Osteocyte (in vitro differentiated cells): ENCODE measurements around the gene DUSP28. TPM values are rescaled to one million over a fixed set of nuclear protein-coding genes. Genes with fewer than 3 reads are reported as not detected.

ENCODE experiments used
- DNase-seq: peaks from one replicate; pipeline ENCODE4 v3.0.0; 2021; ENCODE audit warnings: mixed read lengths; ENCODE audit not compliant: unreplicated experiment; ENCODE audit errors: extremely low spot score
- H3K27ac Mint-ChIP-seq: one replicate; pipeline ENCODE4 v1.8.0; 2021; ENCODE audit warnings: mild to moderate bottlenecking, mixed read lengths; ENCODE audit not compliant: unreplicated experiment
- H3K27me3 Mint-ChIP-seq: one replicate; pipeline ENCODE4 v1.8.0; 2021; ENCODE audit warnings: mixed read lengths; ENCODE audit not compliant: unreplicated experiment
- H3K36me3 Mint-ChIP-seq: one replicate; pipeline ENCODE4 v1.8.0; 2021; ENCODE audit warnings: mixed read lengths; ENCODE audit not compliant: unreplicated experiment
- H3K4me1 Mint-ChIP-seq: one replicate; pipeline ENCODE4 v1.8.0; 2021; ENCODE audit warnings: mixed read lengths; ENCODE audit not compliant: unreplicated experiment
- H3K4me3 Mint-ChIP-seq: one replicate; pipeline ENCODE4 v1.8.0; 2021; ENCODE audit warnings: mild to moderate bottlenecking, moderate library complexity, mixed read lengths; ENCODE audit not compliant: unreplicated experiment
- H3K9me3 Mint-ChIP-seq: one replicate; pipeline ENCODE4 v1.8.0; 2021; ENCODE audit warnings: mixed read lengths; ENCODE audit not compliant: unreplicated experiment
- CTCF ChIP-seq: fragments of 200-600 bp; sonication (generic); IDR thresholded peaks from 2 replicates; pipeline ENCODE4 v1.5.0; 2021; ENCODE audit warnings: antibody characterized with exemption, mild to moderate bottlenecking, moderate library complexity
- total RNA-seq: library from RNA; stranded (reverse); gene quantifications from 2 replicates; pipeline ENCODE4 v1.2.1, GENCODE V29; 2021

The DUSP28 gene
- total RNA-seq, 1 donor from 2014 or later: 5.9 TPM

GRCh38 chr2:240605867-240606743 lies 45.9 kb downstream of the DUSP28 start:
- DNase-seq: no peak
- H3K4me1 Mint-ChIP-seq: peaks cover 5% of the 10 kb centered on the region
- TF ChIP-seq CTCF: no peak
- no peaks in the 10 kb centered on the region for H3K36me3 Mint-ChIP-seq
- H3K27me3 Mint-ChIP-seq: no peaks in the 10 kb centered on the region
- no peak overlapping the region for H3K4me3 Mint-ChIP-seq
- H3K27ac Mint-ChIP-seq: no peak overlapping the region
- H3K9me3 Mint-ChIP-seq: no peaks in the 10 kb centered on the region

DNA sequence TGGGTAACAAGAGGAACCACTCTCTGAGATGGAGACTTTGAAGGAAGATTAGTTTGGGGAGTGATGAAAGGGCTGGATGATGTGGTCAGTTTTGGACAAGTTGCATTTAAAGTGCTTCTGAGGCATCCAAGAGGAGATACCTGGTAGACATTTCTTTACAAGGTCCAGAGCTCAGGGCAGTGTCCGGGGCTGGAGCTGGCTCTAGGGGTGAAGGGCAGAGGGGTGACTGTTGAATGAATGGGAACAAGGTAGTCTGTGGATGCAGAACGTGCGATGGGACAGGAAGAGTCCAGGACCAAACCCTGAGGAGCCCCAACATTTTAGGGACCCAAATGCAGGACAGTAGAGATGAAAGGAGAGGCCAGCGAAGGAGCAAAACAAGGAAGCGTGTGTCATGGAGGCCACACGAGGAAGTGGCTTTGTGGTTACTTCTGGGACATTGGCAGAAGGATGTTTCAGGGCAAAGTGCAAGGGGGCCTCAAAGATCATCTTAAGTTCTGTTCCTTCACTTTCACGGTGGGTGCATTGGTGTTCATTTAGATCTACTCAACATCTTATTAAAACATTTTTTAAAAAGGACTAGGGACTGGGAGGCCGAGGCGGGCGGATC lies 51.5 kb downstream of the DUSP28 start:
- H3K4me3 Mint-ChIP-seq: no peak overlapping the region
- H3K27me3 Mint-ChIP-seq: no peaks in the 10 kb centered on the region
- DNase-seq: no peak
- no peaks in the 10 kb centered on the region for H3K4me1 Mint-ChIP-seq
- peaks cover 11% of the 10 kb centered on the region for H3K36me3 Mint-ChIP-seq
- no peak for TF ChIP-seq CTCF
- no peaks in the 10 kb centered on the region for H3K9me3 Mint-ChIP-seq
- no peak overlapping the region for H3K27ac Mint-ChIP-seq

Other genes starting within 250 kb of the DUSP28 start
- gene GPC1, start 124.7 kb upstream of the DUSP28 start, total RNA-seq: 148 and 149 TPM in 2 replicates
- gene ANKMY1, start 2.4 kb upstream of the DUSP28 start, total RNA-seq: 16.9 and 28.5 TPM in 2 replicates
- gene RNPEPL1, start 8.1 kb downstream of the DUSP28 start, total RNA-seq: 56.5 and 64.0 TPM in 2 replicates
- gene CAPN10, start 26.4 kb downstream of the DUSP28 start, total RNA-seq: 37.7 and 40.3 TPM in 2 replicates
- gene GPR35, start 65.1 kb downstream of the DUSP28 start, total RNA-seq: 2.5 and 3.6 TPM in 2 replicates
- not detected in 2 replicates for gene AQP12B, start 122.5 kb downstream of the DUSP28 start, total RNA-seq
- not detected in 2 replicates for gene AQP12A, start 131.5 kb downstream of the DUSP28 start, total RNA-seq